IMR-90 (cell line): Measurements from ENCODE around the gene CTF1. TPM values are rescaled to one million over a fixed set of nuclear protein-coding genes. Genes with fewer than 3 reads are reported as not detected.
A peak's percentile ranks its signal among the peaks of the same experiment; 100 is the strongest.

Source experiments
- ATAC-seq: fragments of 200-7000 bp; cut with Tn5 transposase; 2 replicates; pipeline ENCODE4 v1.9.1; 2020; ENCODE audit warnings: low read depth, mild to moderate bottlenecking, moderate library complexity
- BruUV-seq: library from RNA; stranded (reverse); fragments of 400-500 nt; replicated peaks from 2 replicates; lab custom pipeline; 2021; lab: Mats Ljungman, UMichigan
- CTCF ChIA-PET: fragments of 300-600 bp; formaldehyde crosslinking; extraction: SDS; loops from one replicate; lab custom pipeline; 2021; ENCODE audit warnings: antibody characterized with exemption; lab: Yijun Ruan, JAX
- POLR2A ChIA-PET: fragments of 300-600 bp; sonication (Branson Sonifier 250); formaldehyde crosslinking; loops from one replicate; lab custom pipeline; 2022; ENCODE audit warnings: antibody characterized with exemption; ENCODE audit not compliant: unreplicated experiment; lab: Charles Lee
- DNase-seq: peaks from one replicate; pipeline ENCODE4 v3.0.0; 2013
- H2AFZ ChIP-seq: replicated peaks from 2 replicates; pipeline ENCODE3; 2013; ENCODE audit warnings: low read length, mild to moderate bottlenecking; ENCODE audit not compliant: poor library complexity
- H2AK5ac ChIP-seq: 2 replicates; pipeline ENCODE4 v1.6.1; 2013; ENCODE audit warnings: low read depth, low read length, inconsistent platforms
- H2AK9ac ChIP-seq: replicated peaks from 2 replicates; pipeline ENCODE3; 2013; ENCODE audit warnings: mild to moderate bottlenecking, low read depth, low read length, moderate library complexity; ENCODE audit not compliant: poor library complexity
- H2BK120ac ChIP-seq: 2 replicates; pipeline ENCODE4 v1.6.1; 2013; ENCODE audit warnings: low read depth, low read length, inconsistent platforms
- H2BK15ac ChIP-seq: 3 replicates; pipeline ENCODE4 v1.6.1; 2013; ENCODE audit warnings: low read depth, low read length, inconsistent platforms
- H2BK20ac ChIP-seq: 2 replicates; pipeline ENCODE4 v1.6.1; 2013; ENCODE audit warnings: low read depth, mild to moderate bottlenecking, inconsistent platforms, low read length, moderate library complexity
- H2BK5ac ChIP-seq: 2 replicates; pipeline ENCODE4 v1.6.1; 2013; ENCODE audit warnings: mild to moderate bottlenecking, low read depth, low read length, inconsistent platforms; ENCODE audit not compliant: poor library complexity, severe bottlenecking
- H3K14ac ChIP-seq: replicated peaks from 2 replicates; pipeline ENCODE4 v1.6.1; 2013; ENCODE audit warnings: low read depth, low read length, inconsistent platforms
- H3K18ac ChIP-seq: 2 replicates; pipeline ENCODE4 v1.6.1; 2013; ENCODE audit warnings: low read depth, low read length, control low read depth
- H3K23ac ChIP-seq: 2 replicates; pipeline ENCODE4 v1.6.1; 2013; ENCODE audit warnings: low read depth, low read length, inconsistent platforms
- H3K27ac ChIP-seq: 2 replicates; pipeline ENCODE4 v1.5.1; 2013; ENCODE audit warnings: mild to moderate bottlenecking, control low read depth, low read length; ENCODE audit not compliant: insufficient read depth
- H3K27me3 ChIP-seq: 2 replicates; pipeline ENCODE4 v1.6.1; 2013; ENCODE audit warnings: low read length; ENCODE audit not compliant: control insufficient read depth, insufficient read depth
- H3K36me3 ChIP-seq: 2 replicates; pipeline ENCODE4 v1.6.1; 2013; ENCODE audit warnings: low read length, mixed read lengths; ENCODE audit not compliant: control insufficient read depth, insufficient read depth
- H3K4ac ChIP-seq: 2 replicates; pipeline ENCODE4 v1.6.1; 2013; ENCODE audit warnings: low read depth, low read length, inconsistent platforms
- H3K4me1 ChIP-seq: 2 replicates; pipeline ENCODE4 v1.6.1; 2013; ENCODE audit warnings: low read length, mixed read lengths; ENCODE audit not compliant: control insufficient read depth, insufficient read depth
- H3K4me2 ChIP-seq: 2 replicates; pipeline ENCODE4 v1.6.1; 2013; ENCODE audit warnings: low read depth, mild to moderate bottlenecking, control low read depth, low read length, moderate library complexity
- H3K4me3 ChIP-seq: 2 replicates; pipeline ENCODE4 v1.5.1; 2013; ENCODE audit warnings: low read depth, mild to moderate bottlenecking, control low read depth, low read length, moderate library complexity; ENCODE audit not compliant: insufficient read depth
- H3K56ac ChIP-seq: 2 replicates; pipeline ENCODE4 v1.6.1; 2013; ENCODE audit warnings: low read length, inconsistent platforms; ENCODE audit not compliant: insufficient read depth; ENCODE audit errors: extremely low read depth
- H3K79me1 ChIP-seq, 2 experiments: 2 replicates each; pipeline ENCODE4 v1.6.1; 2013; ENCODE audit warnings: low read length in 2 of 2, inconsistent platforms in 1 of 2, low read depth in 1 of 2
- H3K9ac ChIP-seq: 2 replicates; pipeline ENCODE4 v1.6.1; 2013; ENCODE audit warnings: low read depth, low read length, control low read depth
- H3K9me1 ChIP-seq: 2 replicates; pipeline ENCODE4 v1.6.1; 2013; ENCODE audit warnings: low read length, inconsistent platforms; ENCODE audit not compliant: insufficient read depth
- H3K9me3 ChIP-seq: 2 replicates; pipeline ENCODE4 v1.6.1; 2013; ENCODE audit warnings: low read length; ENCODE audit not compliant: control insufficient read depth, insufficient read depth
- H4K20me1 ChIP-seq: 2 replicates; pipeline ENCODE4 v1.6.1; 2013; ENCODE audit warnings: low read length, inconsistent platforms; ENCODE audit not compliant: insufficient read depth
- H4K5ac ChIP-seq: 2 replicates; pipeline ENCODE4 v1.6.1; 2013; ENCODE audit warnings: mild to moderate bottlenecking, low read depth, low read length, control low read depth
- H4K8ac ChIP-seq, 2 experiments: 2 replicates each; pipeline ENCODE4 v1.6.1; 2013; ENCODE audit warnings: low read depth in 2 of 2, low read length in 2 of 2, control low read depth in 1 of 2, inconsistent platforms in 1 of 2
- H4K91ac ChIP-seq: 2 replicates; pipeline ENCODE4 v1.6.1; 2013; ENCODE audit warnings: low read depth, low read length, inconsistent platforms; ENCODE audit not compliant: insufficient read depth
- CEBPB ChIP-seq: IDR thresholded peaks from 2 replicates; pipeline ENCODE4 v1.6.1; 2012; ENCODE audit warnings: low read depth, low read length, improper control_type of control experiment
- CHD1 ChIP-seq: IDR thresholded peaks from 2 replicates; pipeline ENCODE4 v1.6.1; 2012; ENCODE audit warnings: low read depth, low read length, improper control_type of control experiment
- FOS ChIP-seq: fragments of 150-350 bp; IDR thresholded peaks from 2 replicates; pipeline ENCODE4 v1.6.1; 2016; ENCODE audit warnings: low read depth, low read length
- MAZ ChIP-seq: IDR thresholded peaks from 2 replicates; pipeline ENCODE4 v1.6.1; 2012; ENCODE audit warnings: low read depth, mild to moderate bottlenecking, low read length, improper control_type of control experiment, moderate library complexity, borderline replicate concordance
- MXI1 ChIP-seq: IDR thresholded peaks from 2 replicates; pipeline ENCODE4 v1.6.1; 2012; ENCODE audit warnings: low read depth, mild to moderate bottlenecking, low read length, moderate library complexity, borderline replicate concordance
- NFE2L2 ChIP-seq: fragments of 150-350 bp; IDR thresholded peaks from 2 replicates; pipeline ENCODE4 v1.6.1; 2016; ENCODE audit warnings: low read depth, mild to moderate bottlenecking, low read length
- RCOR1 ChIP-seq: IDR thresholded peaks from 2 replicates; pipeline ENCODE4 v1.6.1; 2012; ENCODE audit warnings: mild to moderate bottlenecking, low read length, improper control_type of control experiment; ENCODE audit not compliant: insufficient replicate concordance
- RFX5 ChIP-seq: IDR thresholded peaks from 2 replicates; pipeline ENCODE4 v1.8.0; 2012; ENCODE audit warnings: low read depth, mild to moderate bottlenecking, low read length, moderate library complexity
- SMC3 ChIP-seq: fragments of 150-350 bp; IDR thresholded peaks from 2 replicates; pipeline ENCODE4 v1.6.1; 2016; ENCODE audit warnings: low read depth, mild to moderate bottlenecking, antibody characterized with exemption, low read length, moderate library complexity
- WGBS, 2 experiments: methylation state at CpG; one replicate each; pipeline versions ENCODE4 v1.1.5 to v1.1.7; 2013; ENCODE audit warnings: missing lambda C conversion rate in 2 of 2; ENCODE audit not compliant: insufficient read length in 1 of 2; ENCODE audit errors: extremely low coverage in 2 of 2; 5-methylcytosine and 5-hydroxymethylcytosine counted together
- dilution Hi-C: fragments of 300-500 bp; cut with HindIII; formaldehyde crosslinking; loops from one replicate; pipeline ENCODE4 v1.14.3; 2018; ENCODE audit warnings: low sequenced_read_pairs; ENCODE audit not compliant: unreplicated experiment
- in situ Hi-C: fragments of 300-500 bp; cut with MboI; formaldehyde crosslinking; loops from 3 replicates; pipeline ENCODE4 v1.14.3; 2019; ENCODE audit warnings: low sequenced_read_pairs, inconsistent platforms, mixed read lengths
- intact Hi-C: fragments of 100-400 bp; cut with micrococcal nuclease; formaldehyde crosslinking; loops from 2 replicates; pipeline ENCODE4 v1.10.0; 2022
- polyA plus RNA-seq, 3 experiments: library from polyadenylated mRNA; depleted of rRNA; stranded (reverse); fragments of >200 nt; gene quantifications; 2 replicates each; pipeline ENCODE4 v1.2.3, GENCODE V29; 2012; ENCODE audit warnings: low replicate concordance in 1 of 3
- total RNA-seq: library from RNA; depleted of rRNA; stranded (reverse); fragments of >200 nt; gene quantifications from 2 replicates; pipeline ENCODE4 v1.2.3, GENCODE V29; 2012
- TF ChIP-seq, protein P1 (sequence below): fragments of 150-350 bp; IDR thresholded peaks from 2 replicates; pipeline ENCODE4 v1.6.1; 2016; ENCODE audit warnings: low read depth, mild to moderate bottlenecking, low read length, moderate library complexity, borderline replicate concordance
- TF ChIP-seq, protein P2 (sequence below): fragments of 150-350 bp; IDR thresholded peaks from 2 replicates; pipeline ENCODE4 v1.6.1; 2017; ENCODE audit warnings: mild to moderate bottlenecking, antibody characterized with exemption, low read length, low read depth
- TF ChIP-seq, protein P3 (sequence below): conservative IDR thresholded peaks from 2 replicates; pipeline ENCODE4 v1.5.1; 2012; ENCODE audit warnings: mild to moderate bottlenecking, low read depth, low read length, improper control_type of control experiment

The CTF1 gene
- total and polyA plus RNA-seq, 2 of the 4 experiments (the other 2 are of a cell fraction), result 0.18 to 12.9 TPM

DNA sequence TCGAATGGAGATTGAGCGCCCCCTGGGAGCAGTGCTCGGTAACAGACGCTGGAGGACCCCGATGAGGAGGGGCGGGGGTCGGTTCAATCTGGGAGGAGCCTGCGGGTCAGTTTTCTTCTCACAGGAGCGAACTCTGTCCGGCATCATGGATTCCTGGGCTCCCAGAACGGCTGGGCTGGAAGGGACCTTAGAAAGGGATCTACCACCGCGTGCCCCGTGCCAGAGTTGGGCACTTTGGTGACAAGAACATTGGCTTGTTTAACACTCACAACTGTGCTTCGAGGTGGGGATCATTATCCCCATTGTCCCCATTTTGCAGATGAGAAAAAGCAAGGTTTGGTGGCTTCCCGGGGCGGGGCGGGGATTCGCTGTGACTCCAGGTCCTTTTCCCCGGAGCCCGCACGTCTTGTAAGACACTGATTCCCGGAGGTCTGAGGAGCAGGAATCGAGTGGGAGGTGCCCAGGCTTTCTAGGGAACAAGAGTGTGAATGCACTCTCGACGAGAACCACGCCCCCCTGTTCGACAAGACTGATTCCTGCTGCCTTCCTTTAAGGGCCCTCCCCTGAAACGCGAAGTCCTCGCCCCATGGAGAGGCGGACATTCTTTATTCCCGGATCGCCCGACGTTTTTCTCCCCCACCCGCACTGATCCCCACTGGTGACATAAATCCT lies 25.5 kb downstream of the CTF1 start:
- ATAC-seq (peak; percentile 22), DNase-seq (peak; percentile 88)
- H2AK5ac ChIP-seq, result peak overlapping the region; percentile 30; the same call in 1 of the 2 replicates
- intact Hi-C loops, result loop anchor here (1.0 to 5.0 kb wide), 5 partner anchors 78 to 225 kb away; partner anchors contain the start of genes CFAP119, PHKG2, RNF40 and SRCAP
- peak overlapping the region; percentile 52 for H2BK5ac ChIP-seq
- peak overlapping the region; percentile 58 for H3K9ac ChIP-seq
- H3K56ac ChIP-seq, result peak overlapping the region; percentile 37; the same call in 1 of the 2 replicates
- peak overlapping the region; percentile 99 for H2AFZ ChIP-seq
- H3K27me3 ChIP-seq, result no peaks in the 10 kb centered on the region
- CTCF ChIA-PET, result interaction anchor here (0.7 kb wide), 1 partner anchor 944 kb away, joined by 3 read pairs; no protein-coding TSS in a partner anchor
- no peak overlapping the region for H2BK20ac ChIP-seq
- peaks cover 4% of the 10 kb centered on the region; the same call in 1 of the 2 replicates for H3K36me3 ChIP-seq
- H4K8ac ChIP-seq, result peak overlapping the region; percentile 70 to 94
- H3K4me2 ChIP-seq, result peak overlapping the region; percentile 73
- peak overlapping the region; percentile 69 for H3K4ac ChIP-seq
- BruUV-seq, result no TSS peak
- peak overlapping the region; percentile 73 for H4K91ac ChIP-seq
- peak overlapping the region; percentile 5; the same call in 1 of the 2 replicates for H2BK120ac ChIP-seq
- peaks cover 4 to 31% of the 10 kb centered on the region in 2 experiments; a peak in 2 of 4 replicates for H3K79me1 ChIP-seq
- H3K4me1 ChIP-seq, result peaks cover 2% of the 10 kb centered on the region; the same call in 1 of the 2 replicates
- in situ Hi-C loops, result no loop called here
- H4K20me1 ChIP-seq, result peaks cover 4% of the 10 kb centered on the region; the same call in 1 of the 2 replicates
- no peaks in the 10 kb centered on the region for H3K9me3 ChIP-seq
- POLR2A ChIA-PET, result interaction anchor here (0.7 kb wide), 1 partner anchor 14 kb away, joined by 3 read pairs; no protein-coding TSS in a partner anchor
- peak overlapping the region; percentile 48 for H3K4me3 ChIP-seq
- H2AK9ac ChIP-seq, result peak overlapping the region; percentile 98
- no peaks in the 10 kb centered on the region for H3K9me1 ChIP-seq
- no peak overlapping the region; the same call in 1 of the 2 replicates for H3K18ac ChIP-seq
- H3K14ac ChIP-seq, result peak overlapping the region; percentile 41
- dilution Hi-C loops, result no loop called here
- H3K27ac ChIP-seq, result peak overlapping the region; percentile 63
- 1% methylated on average over 14 of the region's 37 CpGs; no CpG with 5 or more reads in 1 of the 2 experiments for WGBS, 2 experiments
- H2BK15ac ChIP-seq, result peak overlapping the region; percentile 17; the same call in 1 of the 3 replicates
- H4K5ac ChIP-seq, result peak overlapping the region; percentile 35
- H3K23ac ChIP-seq, result peak overlapping the region; percentile 64; the same call in 1 of the 2 replicates
- peak; percentile 36 for TF ChIP-seq RCOR1
- TF ChIP-seq, protein P1, sequence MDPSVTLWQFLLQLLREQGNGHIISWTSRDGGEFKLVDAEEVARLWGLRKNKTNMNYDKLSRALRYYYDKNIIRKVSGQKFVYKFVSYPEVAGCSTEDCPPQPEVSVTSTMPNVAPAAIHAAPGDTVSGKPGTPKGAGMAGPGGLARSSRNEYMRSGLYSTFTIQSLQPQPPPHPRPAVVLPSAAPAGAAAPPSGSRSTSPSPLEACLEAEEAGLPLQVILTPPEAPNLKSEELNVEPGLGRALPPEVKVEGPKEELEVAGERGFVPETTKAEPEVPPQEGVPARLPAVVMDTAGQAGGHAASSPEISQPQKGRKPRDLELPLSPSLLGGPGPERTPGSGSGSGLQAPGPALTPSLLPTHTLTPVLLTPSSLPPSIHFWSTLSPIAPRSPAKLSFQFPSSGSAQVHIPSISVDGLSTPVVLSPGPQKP, result no peak
- TF ChIP-seq NFE2L2, result no peak
- TF ChIP-seq, protein P2, sequence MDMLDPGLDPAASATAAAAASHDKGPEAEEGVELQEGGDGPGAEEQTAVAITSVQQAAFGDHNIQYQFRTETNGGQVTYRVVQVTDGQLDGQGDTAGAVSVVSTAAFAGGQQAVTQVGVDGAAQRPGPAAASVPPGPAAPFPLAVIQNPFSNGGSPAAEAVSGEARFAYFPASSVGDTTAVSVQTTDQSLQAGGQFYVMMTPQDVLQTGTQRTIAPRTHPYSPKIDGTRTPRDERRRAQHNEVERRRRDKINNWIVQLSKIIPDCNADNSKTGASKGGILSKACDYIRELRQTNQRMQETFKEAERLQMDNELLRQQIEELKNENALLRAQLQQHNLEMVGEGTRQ, result no peak
- no peak for TF ChIP-seq FOS
- TF ChIP-seq CEBPB, result no peak
- TF ChIP-seq CHD1, result no peak
- TF ChIP-seq MXI1, result no peak
- peak; percentile 87 for TF ChIP-seq SMC3
- TF ChIP-seq, protein P3, sequence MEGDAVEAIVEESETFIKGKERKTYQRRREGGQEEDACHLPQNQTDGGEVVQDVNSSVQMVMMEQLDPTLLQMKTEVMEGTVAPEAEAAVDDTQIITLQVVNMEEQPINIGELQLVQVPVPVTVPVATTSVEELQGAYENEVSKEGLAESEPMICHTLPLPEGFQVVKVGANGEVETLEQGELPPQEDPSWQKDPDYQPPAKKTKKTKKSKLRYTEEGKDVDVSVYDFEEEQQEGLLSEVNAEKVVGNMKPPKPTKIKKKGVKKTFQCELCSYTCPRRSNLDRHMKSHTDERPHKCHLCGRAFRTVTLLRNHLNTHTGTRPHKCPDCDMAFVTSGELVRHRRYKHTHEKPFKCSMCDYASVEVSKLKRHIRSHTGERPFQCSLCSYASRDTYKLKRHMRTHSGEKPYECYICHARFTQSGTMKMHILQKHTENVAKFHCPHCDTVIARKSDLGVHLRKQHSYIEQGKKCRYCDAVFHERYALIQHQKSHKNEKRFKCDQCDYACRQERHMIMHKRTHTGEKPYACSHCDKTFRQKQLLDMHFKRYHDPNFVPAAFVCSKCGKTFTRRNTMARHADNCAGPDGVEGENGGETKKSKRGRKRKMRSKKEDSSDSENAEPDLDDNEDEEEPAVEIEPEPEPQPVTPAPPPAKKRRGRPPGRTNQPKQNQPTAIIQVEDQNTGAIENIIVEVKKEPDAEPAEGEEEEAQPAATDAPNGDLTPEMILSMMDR, result peak; percentile 89
- TF ChIP-seq RFX5, result no peak
- peak; percentile 88; the same call in 1 of the 2 replicates for TF ChIP-seq MAZ
